Measurements from ENCODE around the gene VPS26C.

VPS26C gene

GRCh38 chr21:37210130-37210529 is 57.0 kb downstream of the VPS26C start:
- Histone ChIP-seq H3K4me3 (ENCODE audit: low read depth, low read length) (no peak overlapping the region), H3K36me3 (no peaks in the 10 kb centered on the region), H3K27me3 (ENCODE audit: insufficient read depth, low read depth, severe bottlenecking) (no peaks in the 10 kb centered on the region), H3K27ac (no peak overlapping the region), H3K9me3 (ENCODE audit: severe bottlenecking) (peaks cover 2% of the 10 kb centered on the region)
- DNase-seq: no peak
- TF ChIP-seq CTCF (IDR thresholded peaks at IDR 0.05; ENCODE audit: low read depth, low read length): no peak

GRCh38 chr21:37208741-37209225 is 58.4 kb downstream of the VPS26C start:
- H3K4me3 ChIP-seq (ENCODE audit: low read depth, low read length): no peak overlapping the region

GRCh38 chr21:37208056-37208721 is 58.9 kb downstream of the VPS26C start:
- Histone ChIP-seq H3K4me3 (ENCODE audit: low read depth, low read length) (peak overlapping the region; percentile 14), H3K9me3 (ENCODE audit: severe bottlenecking) (peaks cover 2% of the 10 kb centered on the region), H3K27me3 (ENCODE audit: insufficient read depth, low read depth, severe bottlenecking) (no peaks in the 10 kb centered on the region), H3K36me3 (peaks cover 9% of the 10 kb centered on the region), H3K27ac (peak overlapping the region; percentile 12)
- no peak for TF ChIP-seq CTCF (IDR thresholded peaks at IDR 0.05; ENCODE audit: low read depth, low read length)
- peak; percentile 64 for DNase-seq

More at GRCh38 chr21:37208741-37209225, 58.4 kb downstream of the VPS26C start:
- Histone ChIP-seq H3K9me3 (ENCODE audit: severe bottlenecking) (peaks cover 2% of the 10 kb centered on the region), H3K27ac (peak overlapping the region; percentile 12; the same call in 1 of the 2 replicates), H3K27me3 (ENCODE audit: insufficient read depth, low read depth, severe bottlenecking) (no peaks in the 10 kb centered on the region), H3K36me3 (peaks cover 5% of the 10 kb centered on the region; the same call in 1 of the 2 replicates)
- TF ChIP-seq CTCF (IDR thresholded peaks at IDR 0.05; ENCODE audit: low read depth, low read length): no peak
- DNase-seq: no peak

- Histone ChIP-seq H3K9me3 (ENCODE audit: severe bottlenecking) (peaks cover 2% of the 10 kb centered on the region), H3K27ac (peak overlapping the region; percentile 12), H3K4me3 (ENCODE audit: low read depth, low read length) (no peak overlapping the region; the same call in 1 of the 2 replicates), H3K27me3 (ENCODE audit: insufficient read depth, low read depth, severe bottlenecking) (no peaks in the 10 kb centered on the region), H3K36me3 (peaks cover 16% of the 10 kb centered on the region)
- TF ChIP-seq CTCF (IDR thresholded peaks at IDR 0.05; ENCODE audit: low read depth, low read length): no peak
- peak; percentile 32 for DNase-seq
Observed at GRCh38 chr21:37207441-37208009, 59.6 kb downstream of the VPS26C start.

- Histone ChIP-seq H3K27me3 (ENCODE audit: insufficient read depth, low read depth, severe bottlenecking) (no peaks in the 10 kb centered on the region), H3K36me3 (peaks cover 26% of the 10 kb centered on the region), H3K4me3 (ENCODE audit: low read depth, low read length) (no peak overlapping the region), H3K27ac (no peak overlapping the region; the same call in 1 of the 2 replicates), H3K9me3 (ENCODE audit: severe bottlenecking) (peaks cover 2% of the 10 kb centered on the region)
- no peak for DNase-seq
- TF ChIP-seq CTCF (IDR thresholded peaks at IDR 0.05; ENCODE audit: low read depth, low read length): no peak
Observed at GRCh38 chr21:37206496-37206895, 60.6 kb downstream of the VPS26C start.
